OCI-LY1 (cell line): ENCODE results near the gene TMEM79.

Experiments
- CTCF ChIP-seq: fragments of 200-600 bp; sonication (generic), shearing (Covaris generic); IDR thresholded peaks from 2 replicates; pipeline ENCODE4 v1.5.1; 2017; ENCODE audit warnings: mild to moderate bottlenecking, antibody characterized with exemption, low read length, moderate library complexity, mixed read lengths
- EZH2 ChIP-seq: fragments of 200-600 bp; sonication (generic), shearing (Covaris generic); IDR thresholded peaks from 2 replicates; pipeline ENCODE4 v1.8.0; 2017; ENCODE audit warnings: borderline replicate concordance, mixed run types, mild to moderate bottlenecking, antibody characterized with exemption, low read length, moderate library complexity, mixed read lengths

DNA sequence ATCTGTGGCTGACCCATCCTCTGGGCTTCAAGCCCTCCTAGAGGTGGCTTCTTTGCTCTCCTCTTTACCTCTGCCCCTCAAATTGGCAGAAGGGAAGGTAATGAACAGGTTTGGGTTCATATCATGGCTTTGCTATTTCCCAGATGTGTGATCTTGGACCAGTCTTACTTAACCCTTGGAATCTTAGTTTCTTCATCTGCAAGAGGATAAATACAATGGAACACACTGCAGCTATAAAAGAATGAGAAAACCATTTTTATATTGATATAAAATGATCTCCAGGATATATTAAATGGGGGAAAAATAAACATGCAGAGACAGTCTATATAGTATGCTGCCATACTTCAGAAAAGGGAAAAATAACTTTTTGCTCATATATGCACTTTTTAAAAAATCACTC, 5.7 kb downstream of the TMEM79 start:
- TF ChIP-seq CTCF (no peak), EZH2 (no peak)
